ENCODE data around the gene FGGY.

The FGGY gene

GRCh38 chr1:59367301-59368007 is 70.6 kb downstream of the FGGY start:
- Mint-ChIP-seq H3K9me3 (no peaks in the 10 kb centered on the region), H3K4me1 (no peaks in the 10 kb centered on the region), H3K27ac (no peak overlapping the region), H3K27me3 (no peaks in the 10 kb centered on the region), H3K4me3 (no peak overlapping the region), H3K36me3 (peaks cover 14% of the 10 kb centered on the region)

GRCh38 chr1:59368008-59368670 is 71.2 kb downstream of the FGGY start:
- Mint-ChIP-seq H3K4me1 (no peaks in the 10 kb centered on the region), H3K4me3 (no peak overlapping the region), H3K27me3 (no peaks in the 10 kb centered on the region), H3K27ac (no peak overlapping the region), H3K36me3 (peaks cover 14% of the 10 kb centered on the region), H3K9me3 (no peaks in the 10 kb centered on the region)

GRCh38 chr1:59375321-59376220 is 78.7 kb downstream of the FGGY start:
- Mint-ChIP-seq H3K36me3 (no peaks in the 10 kb centered on the region), H3K27me3 (no peaks in the 10 kb centered on the region), H3K9me3 (no peaks in the 10 kb centered on the region), H3K27ac (no peak overlapping the region), H3K4me1 (no peaks in the 10 kb centered on the region), H3K4me3 (no peak overlapping the region)

GRCh38 chr1:59377350-59377904 is 80.5 kb downstream of the FGGY start:
- no peak overlapping the region for H3K4me3 Mint-ChIP-seq
- no peak overlapping the region for H3K27ac Mint-ChIP-seq
- H3K9me3 Mint-ChIP-seq = no peaks in the 10 kb centered on the region
- peaks cover 2% of the 10 kb centered on the region for H3K36me3 Mint-ChIP-seq
- H3K27me3 Mint-ChIP-seq = no peaks in the 10 kb centered on the region
- no peaks in the 10 kb centered on the region for H3K4me1 Mint-ChIP-seq

- Mint-ChIP-seq H3K4me1 (no peaks in the 10 kb centered on the region), H3K27me3 (no peaks in the 10 kb centered on the region), H3K36me3 (peaks cover 2% of the 10 kb centered on the region), H3K9me3 (no peaks in the 10 kb centered on the region), H3K27ac (no peak overlapping the region), H3K4me3 (no peak overlapping the region)
Observed at GRCh38 chr1:59378621-59379370, 81.9 kb downstream of the FGGY start.

GRCh38 chr1:59379371-59379728 is 82.5 kb downstream of the FGGY start:
- no peaks in the 10 kb centered on the region for H3K27me3 Mint-ChIP-seq
- H3K4me1 Mint-ChIP-seq = no peaks in the 10 kb centered on the region
- H3K4me3 Mint-ChIP-seq = no peak overlapping the region
- no peak overlapping the region for H3K27ac Mint-ChIP-seq
- no peaks in the 10 kb centered on the region for H3K9me3 Mint-ChIP-seq
- peaks cover 2% of the 10 kb centered on the region for H3K36me3 Mint-ChIP-seq

GRCh38 chr1:59383963-59384362 is 87.1 kb downstream of the FGGY start:
- Mint-ChIP-seq H3K27ac (no peak overlapping the region), H3K9me3 (no peaks in the 10 kb centered on the region), H3K4me1 (no peaks in the 10 kb centered on the region), H3K27me3 (no peaks in the 10 kb centered on the region), H3K36me3 (peaks cover 4% of the 10 kb centered on the region), H3K4me3 (no peak overlapping the region)

GRCh38 chr1:59384443-59384842 is 87.5 kb downstream of the FGGY start:
- no peak overlapping the region for H3K27ac Mint-ChIP-seq
- H3K4me1 Mint-ChIP-seq = no peaks in the 10 kb centered on the region
- H3K27me3 Mint-ChIP-seq = no peaks in the 10 kb centered on the region
- no peaks in the 10 kb centered on the region for H3K9me3 Mint-ChIP-seq
- H3K36me3 Mint-ChIP-seq = peaks cover 4% of the 10 kb centered on the region
- H3K4me3 Mint-ChIP-seq = no peak overlapping the region

GRCh38 chr1:59388191-59388590 is 91.3 kb downstream of the FGGY start:
- Mint-ChIP-seq H3K4me1 (peaks cover 11% of the 10 kb centered on the region), H3K4me3 (no peak overlapping the region), H3K27me3 (no peaks in the 10 kb centered on the region), H3K36me3 (peaks cover 6% of the 10 kb centered on the region), H3K9me3 (no peaks in the 10 kb centered on the region), H3K27ac (no peak overlapping the region)

- Mint-ChIP-seq H3K9me3 (no peaks in the 10 kb centered on the region), H3K4me3 (no peak overlapping the region), H3K36me3 (peaks cover 10% of the 10 kb centered on the region), H3K4me1 (peaks cover 14% of the 10 kb centered on the region), H3K27ac (no peak overlapping the region), H3K27me3 (no peaks in the 10 kb centered on the region)
Observed at GRCh38 chr1:59389847-59390246, 93.0 kb downstream of the FGGY start.

GRCh38 chr1:59390307-59390706 is 93.4 kb downstream of the FGGY start:
- H3K9me3 Mint-ChIP-seq = no peaks in the 10 kb centered on the region
- H3K4me1 Mint-ChIP-seq = peaks cover 16% of the 10 kb centered on the region
- no peak overlapping the region for H3K27ac Mint-ChIP-seq
- H3K36me3 Mint-ChIP-seq = peaks cover 10% of the 10 kb centered on the region
- no peak overlapping the region for H3K4me3 Mint-ChIP-seq
- no peaks in the 10 kb centered on the region for H3K27me3 Mint-ChIP-seq

- no peak overlapping the region for H3K27ac Mint-ChIP-seq
- H3K36me3 Mint-ChIP-seq = peaks cover 8% of the 10 kb centered on the region
- H3K27me3 Mint-ChIP-seq = no peaks in the 10 kb centered on the region
- peaks cover 16% of the 10 kb centered on the region for H3K4me1 Mint-ChIP-seq
- no peaks in the 10 kb centered on the region for H3K9me3 Mint-ChIP-seq
- H3K4me3 Mint-ChIP-seq = no peak overlapping the region
Observed at GRCh38 chr1:59391212-59392179, 94.6 kb downstream of the FGGY start.

- H3K4me1 Mint-ChIP-seq = peaks cover 16% of the 10 kb centered on the region
- H3K9me3 Mint-ChIP-seq = no peaks in the 10 kb centered on the region
- no peak overlapping the region for H3K27ac Mint-ChIP-seq
Observed at GRCh38 chr1:59393211-59394180, 96.6 kb downstream of the FGGY start.

More at GRCh38 chr1:59393211-59394180, 96.6 kb downstream of the FGGY start:
- H3K27me3 Mint-ChIP-seq = no peaks in the 10 kb centered on the region
- H3K36me3 Mint-ChIP-seq = peaks cover 8% of the 10 kb centered on the region
- H3K4me3 Mint-ChIP-seq = no peak overlapping the region

Measured in activated naive CD4-positive, alpha-beta T cell treated with anti-CD3 and anti-CD28 coated beads, Interleukin-2, amount 50 U/mL, for 24 hours (primary cell).